H1 (cell line): ENCODE results near the gene ITPR1. TPM values are rescaled to one million over a fixed set of nuclear protein-coding genes. Genes with fewer than 3 reads are reported as not detected.

Experiments
- CTCF ChIA-PET: fragments of 300-600 bp; sonication (Branson Sonifier 250); formaldehyde crosslinking; loops from one replicate; lab custom pipeline; 2021; ENCODE audit not compliant: partially characterized antibody; lab: Charles Lee
- POLR2A ChIA-PET: fragments of 300-600 bp; sonication (Branson Sonifier 250); formaldehyde crosslinking; loops from one replicate; lab custom pipeline; 2021; ENCODE audit warnings: inconsistent platforms; ENCODE audit not compliant: partially characterized antibody; lab: Charles Lee
- DNase-seq, 2 experiments: peaks; one replicate each; pipeline versions ENCODE4 v3.0.0 to v3.0.0-alpha.2; 2010 to 2022; ENCODE audit warnings: low spot score in 2 of 2, low read depth in 1 of 2, mixed read lengths in 1 of 2
- FAIRE-seq: peaks from 2 replicates; lab custom pipeline; 2011; peaks lifted over from hg19 to GRCh38; lab: Jason Lieb, UNC
- H2AFZ ChIP-seq: 2 replicates; pipeline ENCODE4 v1.8.1; 2012; ENCODE audit warnings: low read length, inconsistent platforms
- H2AK5ac ChIP-seq: 2 replicates; pipeline ENCODE4 v1.6.1; 2013; ENCODE audit warnings: low read depth, low read length
- H2BK120ac ChIP-seq: replicated peaks from 2 replicates; pipeline ENCODE3; 2013; ENCODE audit warnings: low read depth, low read length, inconsistent platforms
- H2BK12ac ChIP-seq: 2 replicates; pipeline ENCODE4 v1.6.1; 2013; ENCODE audit warnings: low read depth, low read length
- H2BK15ac ChIP-seq: 2 replicates; pipeline ENCODE4 v1.6.1; 2013; ENCODE audit warnings: low read length
- H2BK20ac ChIP-seq: 2 replicates; pipeline ENCODE4 v1.6.1; 2013; ENCODE audit warnings: low read length
- H2BK5ac ChIP-seq: 2 replicates; pipeline ENCODE4 v1.6.1; 2013; ENCODE audit warnings: low read depth, low read length
- H3K14ac ChIP-seq: 2 replicates; pipeline ENCODE4 v1.6.1; 2013; ENCODE audit warnings: inconsistent platforms; ENCODE audit not compliant: insufficient read length
- H3K18ac ChIP-seq: 2 replicates; pipeline ENCODE4 v1.6.1; 2013; ENCODE audit warnings: low read length; ENCODE audit errors: extremely low read depth
- H3K23ac ChIP-seq: 2 replicates; pipeline ENCODE4 v1.6.1; 2013; ENCODE audit warnings: inconsistent platforms; ENCODE audit not compliant: insufficient read length
- H3K23me2 ChIP-seq: 2 replicates; pipeline ENCODE4 v1.6.1; 2013; ENCODE audit warnings: low read depth, low read length
- H3K27ac ChIP-seq: 2 replicates; pipeline ENCODE4 v1.6.1; 2011; ENCODE audit warnings: low read depth, low read length, inconsistent platforms
- H3K27me3 ChIP-seq, 4 experiments: replicated peaks in 1 of 4; 1 replicate in 1 of 4; 2 replicates in 3 of 4; pipeline versions ENCODE4 v1.6.1 to v1.8.1; 2011 to 2013; ENCODE audit warnings: low read length in 3 of 4, mild to moderate bottlenecking in 3 of 4, inconsistent platforms in 2 of 4, mixed read lengths in 2 of 4, moderate library complexity in 1 of 4; ENCODE audit not compliant: control insufficient read depth in 3 of 4, insufficient read depth in 3 of 4; ENCODE audit errors: extremely low read depth in 1 of 4
- H3K36me3 ChIP-seq, 4 experiments: 2 replicates each; pipeline versions ENCODE4 v1.6.1 to v1.8.1; 2011 to 2013; ENCODE audit warnings: mild to moderate bottlenecking in 4 of 4, low read length in 3 of 4, moderate library complexity in 2 of 4, control low read depth in 1 of 4, inconsistent platforms in 1 of 4; ENCODE audit not compliant: insufficient read depth in 4 of 4, control insufficient read depth in 2 of 4
- H3K4ac ChIP-seq: replicated peaks from 2 replicates; pipeline ENCODE3; 2013; ENCODE audit warnings: low read length, low read depth, mixed read lengths, inconsistent platforms; ENCODE audit not compliant: insufficient read length
- H3K4me1 ChIP-seq, 4 experiments: replicated peaks in 1 of 4; 1 replicate in 1 of 4; 2 replicates in 3 of 4; pipeline versions ENCODE4 v1.6.1 to v1.8.1; 2011 to 2013; ENCODE audit warnings: low read length in 3 of 4, inconsistent platforms in 2 of 4, mixed read lengths in 1 of 4; ENCODE audit not compliant: insufficient read depth in 4 of 4, control insufficient read depth in 3 of 4
- H3K4me2 ChIP-seq, 2 experiments: 2 replicates each; pipeline versions ENCODE4 v1.6.1 to v1.8.1; 2011 to 2013; ENCODE audit warnings: low read depth in 2 of 2, low read length in 2 of 2, control low read depth in 1 of 2, inconsistent platforms in 1 of 2, mild to moderate bottlenecking in 1 of 2; ENCODE audit not compliant: insufficient read depth in 1 of 2
- H3K4me3 ChIP-seq, 4 experiments: fragments of 200-600, 300-600 bp in 1 of 4; sonication (generic), shearing (Covaris generic), sonication (Bioruptor Twin) in 1 of 4; 2 replicates each; pipeline versions ENCODE4 v1.5.1 to v1.8.1; 2011 to 2016; ENCODE audit warnings: low read length in 4 of 4, low read depth in 3 of 4, control low read depth in 2 of 4, inconsistent platforms in 2 of 4, mild to moderate bottlenecking in 2 of 4, mixed read lengths in 1 of 4, moderate library complexity in 1 of 4; ENCODE audit not compliant: insufficient read depth in 2 of 4; ENCODE audit errors: extremely low read depth in 1 of 4
- H3K56ac ChIP-seq: replicated peaks from 2 replicates; pipeline ENCODE3; 2013; ENCODE audit warnings: low read depth, mild to moderate bottlenecking, mixed read lengths, low read length, inconsistent platforms; ENCODE audit not compliant: insufficient read length
- H3K79me1 ChIP-seq: 2 replicates; pipeline ENCODE4 v1.6.1; 2013; ENCODE audit warnings: low read depth, low read length, control low read depth
- H3K79me2 ChIP-seq, 2 experiments: 2 replicates each; pipeline versions ENCODE4 v1.6.1 to v1.8.1; 2012 to 2013; ENCODE audit warnings: low read length in 2 of 2, mild to moderate bottlenecking in 2 of 2, inconsistent platforms in 1 of 2; ENCODE audit not compliant: insufficient read depth in 2 of 2, control insufficient read depth in 1 of 2
- H3K9ac ChIP-seq, 4 experiments: replicated peaks in 1 of 4; 1 replicate in 1 of 4; 2 replicates in 3 of 4; pipeline versions ENCODE4 v1.6.1 to v1.8.1; 2011 to 2013; ENCODE audit warnings: low read depth in 3 of 4, low read length in 3 of 4, control low read depth in 2 of 4, mild to moderate bottlenecking in 2 of 4, moderate library complexity in 2 of 4, inconsistent platforms in 1 of 4; ENCODE audit errors: extremely low read depth in 1 of 4
- H3K9me3 ChIP-seq, 2 experiments: 2 replicates each; pipeline versions ENCODE4 v1.6.1 to v1.8.1; 2012 to 2013; ENCODE audit warnings: mild to moderate bottlenecking in 2 of 2, moderate library complexity in 2 of 2, control low read depth in 1 of 2, inconsistent platforms in 1 of 2, low read depth in 1 of 2, low read length in 1 of 2, mixed read lengths in 1 of 2; ENCODE audit not compliant: insufficient read depth in 2 of 2
- H4K20me1 ChIP-seq, 2 experiments: replicated peaks in 1 of 2; 2 replicates each; pipeline versions ENCODE3 to v1.8.1; 2011 to 2013; ENCODE audit warnings: inconsistent platforms in 2 of 2, low read length in 2 of 2, mild to moderate bottlenecking in 1 of 2; ENCODE audit not compliant: insufficient read depth in 2 of 2, control insufficient read depth in 1 of 2
- H4K5ac ChIP-seq: 2 replicates; pipeline ENCODE4 v1.6.1; 2013; ENCODE audit warnings: low read length, low read depth, mixed read lengths, inconsistent platforms; ENCODE audit not compliant: insufficient read length
- H4K8ac ChIP-seq: 2 replicates; pipeline ENCODE4 v1.8.0; 2013; ENCODE audit warnings: mild to moderate bottlenecking, moderate library complexity, low read length, inconsistent platforms; ENCODE audit not compliant: insufficient read depth; ENCODE audit errors: extremely low read depth
- H4K91ac ChIP-seq: replicated peaks from 2 replicates; pipeline ENCODE3; 2013; ENCODE audit warnings: low read length, mixed read lengths, inconsistent platforms; ENCODE audit not compliant: insufficient read length
- BRCA1 ChIP-seq: IDR thresholded peaks from 2 replicates; pipeline ENCODE4 v1.6.1; 2012; ENCODE audit warnings: low read depth, low read length, improper control_type of control experiment
- CTBP2 ChIP-seq: IDR thresholded peaks from 2 replicates; pipeline ENCODE4 v1.7.0; 2011; ENCODE audit warnings: borderline replicate concordance, mild to moderate bottlenecking, moderate library complexity, mixed read lengths, low read length; ENCODE audit not compliant: insufficient read depth, insufficient read length
- KDM4A ChIP-seq: IDR thresholded peaks from one replicate; pipeline ENCODE4 v1.7.1; 2012; ENCODE audit warnings: low read depth, mild to moderate bottlenecking, moderate library complexity, low read length, inconsistent platforms; ENCODE audit not compliant: severe bottlenecking
- MAFK ChIP-seq: IDR thresholded peaks from 2 replicates; pipeline ENCODE4 v1.6.1; 2012; ENCODE audit warnings: low read depth, mild to moderate bottlenecking, improper control_type of control experiment, low read length
- MAX ChIP-seq: IDR thresholded peaks from 2 replicates; pipeline ENCODE4 v1.6.1; 2012; ENCODE audit warnings: inconsistent platforms
- RAD21 ChIP-seq, 2 experiments: IDR thresholded peaks in 1 of 2; conservative IDR thresholded peaks in 1 of 2; 2 replicates each; pipeline ENCODE4 v1.6.1; 2011; ENCODE audit warnings: low read depth in 2 of 2, low read length in 2 of 2, improper control_type of control experiment in 1 of 2, inconsistent platforms in 1 of 2, mild to moderate bottlenecking in 1 of 2, moderate library complexity in 1 of 2
- RNF2 ChIP-seq: fragments of 200-900, 300-1000 bp; sonication (generic); IDR thresholded peaks from 2 replicates; pipeline ENCODE4 v1.7.1; 2016; ENCODE audit warnings: borderline replicate concordance, low read depth, mild to moderate bottlenecking, antibody characterized with exemption, low read length; ENCODE audit not compliant: poor library complexity, severe bottlenecking; ENCODE audit errors: missing control alignments
- SIX5 ChIP-seq: IDR thresholded peaks from 2 replicates; pipeline ENCODE4 v1.6.1; 2011; ENCODE audit warnings: mild to moderate bottlenecking, low read depth, low read length
- SP1 ChIP-seq: IDR thresholded peaks from 2 replicates; pipeline ENCODE4 v1.6.1; 2011; ENCODE audit warnings: low read depth, low read length
- YY1 ChIP-seq: IDR thresholded peaks from 2 replicates; pipeline ENCODE4 v1.6.1; 2011; ENCODE audit warnings: low read depth, mild to moderate bottlenecking, low read length
- WGBS, 2 experiments: shearing (Covaris generic) in 1 of 2; methylation state at CpG; one replicate each; pipeline versions ENCODE4 v1.1.6 to v1.1.7; 2013 to 2015; ENCODE audit warnings: low lambda C conversion rate in 2 of 2, mixed read lengths in 2 of 2, inconsistent platforms in 1 of 2, low coverage in 1 of 2, missing lambda C conversion rate in 1 of 2; ENCODE audit not compliant: insufficient replicate concordance in 2 of 2, insufficient coverage in 1 of 2, insufficient read length in 1 of 2; ENCODE audit errors: extremely low coverage in 1 of 2, missing lambda C conversion rate in 1 of 2; 5-methylcytosine and 5-hydroxymethylcytosine counted together
- polyA plus RNA-seq, 7 experiments: library from polyadenylated mRNA; depleted of rRNA in 3 of 7; stranded (reverse) in 5 of 7; unstranded in 2 of 7; fragments of >200 nt in 5 of 7; fragments of 200-250 nt in 2 of 7; gene quantifications; 1 replicate in 5 of 7; 2 replicates in 1 of 7; 4 replicates in 1 of 7; pipeline versions ENCODE4 v1.2.1 to v1.2.3, GENCODE V29; 2011 to 2013; ENCODE audit warnings: missing spikeins in 2 of 7, mixed read lengths in 2 of 7
- total RNA-seq: library from RNA; stranded (reverse); fragmentation: NEBNext Ultra II Directional; extraction: Animal tissue kit (Norgen Biotek cat#: 25700); gene quantifications from 2 replicates; pipeline ENCODE4 v1.2.1, GENCODE V29; 2021

The ITPR1 gene
- total and polyA plus RNA-seq, 2 of the 8 experiments (the other 6 are each of a cell fraction or from before 2014, with no cell fraction given) = 2.5 to 16.3 TPM

GRCh38 chr3:4589475-4590097, 96.4 kb downstream of the ITPR1 start:
- Histone ChIP-seq H3K27me3 (no peaks in the 10 kb centered on the region), H2BK20ac (no peak overlapping the region), H4K91ac (no peak overlapping the region), H3K9ac (no peak overlapping the region), H2AK5ac (no peak overlapping the region), H2BK120ac (no peak overlapping the region), H3K27ac (no peak overlapping the region; the same call in 1 of the 2 replicates), H2AFZ (no peak overlapping the region), H3K14ac (no peak overlapping the region), H3K56ac (no peak overlapping the region), H2BK12ac (no peak overlapping the region), H3K4me1 (peaks cover 0 to 3% (median 0%) of the 10 kb centered on the region in 4 experiments; a peak in 2 of 7 replicates), H4K20me1 (no peaks in the 10 kb centered on the region), H2BK5ac (no peak overlapping the region), H3K23me2 (no peaks in the 10 kb centered on the region), H3K79me2 (no peaks in the 10 kb centered on the region), H3K9me3 (no peaks in the 10 kb centered on the region), H3K18ac (no peak overlapping the region), H3K36me3 (no peaks in the 10 kb centered on the region; a peak in 1 of 8 replicates), H3K4ac (no peak overlapping the region), H4K5ac (no peak overlapping the region), H2BK15ac (no peak overlapping the region), H3K4me3 (no peak overlapping the region), H3K4me2 (peak overlapping the region in 1 of 2 experiments; percentile 1; a peak in 1 of 4 replicates), H4K8ac (no peak overlapping the region), H3K79me1 (no peaks in the 10 kb centered on the region), H3K23ac (no peak overlapping the region)
- 79% methylated on average over 4 of the region's 4 CpGs; no CpG with 5 or more reads in 1 of the 2 experiments for WGBS, 2 experiments
- DNase-seq (no peak), FAIRE-seq (no peak)
- POLR2A ChIA-PET = interaction anchor here (1.0 to 1.9 kb wide), 2 partner anchors 11 to 96 kb away, joined by 3 to 7 read pairs; partner anchors contain the start of gene ITPR1
- TF ChIP-seq MAX (no peak), RNF2 (no peak), CTBP2 (no peak), RAD21 (IDR thresholded peaks at IDR 0.05 in 1 of 2, conservative IDR thresholded peaks at IDR 0.05 in 1 of 2; ENCODE audit: low read depth in 2 of 2, low read length in 2 of 2) (no peak), MAFK (no peak), BRCA1 (no peak), KDM4A (no peak), YY1 (no peak), SIX5 (no peak), SP1 (no peak)
- CTCF ChIA-PET = interaction anchor here (0.6 to 1.8 kb wide), 5 partner anchors 9 to 239 kb away, joined by 3 to 6 read pairs (median 3); no protein-coding TSS in a partner anchor
